Ovary (tissue), 3 donors: ENCODE results near the gene TMCO6.

Experiments used
- CTCF ChIP-seq, 3 donors: fragments of 450-650 bp in 2 of 3; fragments of 200-600 bp in 1 of 3; IDR thresholded peaks; one replicate each; pipeline versions ENCODE4 v1.5.1 to v1.8.0; 2016 to 2022; ENCODE audit warnings: antibody characterized with exemption in 3 of 3, mild to moderate bottlenecking in 1 of 3
- EP300 ChIP-seq: sonication (generic); formaldehyde crosslinking; IDR thresholded peaks from one replicate; pipeline ENCODE4 v1.6.1; 2017; ENCODE audit warnings: antibody characterized with exemption
- POLR2A ChIP-seq: fragments of 450-650 bp; IDR thresholded peaks from one replicate; pipeline ENCODE4 v1.6.1; 2017; ENCODE audit warnings: antibody characterized with exemption, mild to moderate bottlenecking, moderate library complexity
- donor health status: DM: no; HTN: no; CAD: no.

GRCh38 chr5:140591747-140592372 is 47.4 kb upstream of the TMCO6 start:
- TF ChIP-seq CTCF (IDR thresholded peaks at IDR 0.05) (no peak), POLR2A (no peak), EP300 (no peak)
